Glomerular endothelial cell (primary cell): ENCODE measurements around the gene EZR. TPM values are rescaled to one million over a fixed set of nuclear protein-coding genes. Genes with fewer than 3 reads are reported as not detected.

ENCODE experiments used
- DNase-seq: peaks from one replicate; pipeline ENCODE4 v3.0.0-alpha.2; 2011; ENCODE audit warnings: low read depth, low spot score; ENCODE audit errors: extremely low read depth
- total RNA-seq: library from RNA; depleted of rRNA; stranded (reverse); fragments of >200 nt; gene quantifications from 2 replicates; pipeline ENCODE4 v1.2.3, GENCODE V29; 2015

Gene EZR
- total RNA-seq, 1 donor from 2014 or later: 114 TPM

GRCh38 chr6:158764183-158764849, 54.9 kb downstream of the EZR start:
- no peak for DNase-seq

GRCh38 chr6:158763434-158764182, 55.6 kb downstream of the EZR start:
- DNase-seq: no peak

GRCh38 chr6:158762787-158763433, 56.3 kb downstream of the EZR start:
- DNase-seq: no peak

- DNase-seq: no peak
Measured at GRCh38 chr6:158761746-158762145, 57.4 kb downstream of the EZR start.

- no peak for DNase-seq
Measured at GRCh38 chr6:158760618-158761250, 58.4 kb downstream of the EZR start.

- DNase-seq: no peak
Measured at GRCh38 chr6:158759966-158760617, 59.1 kb downstream of the EZR start.

GRCh38 chr6:158758941-158759479, 60.2 kb downstream of the EZR start:
- DNase-seq: no peak

- DNase-seq: no peak
Measured at GRCh38 chr6:158758451-158758860, 60.7 kb downstream of the EZR start.

GRCh38 chr6:158757753-158758090, 61.4 kb downstream of the EZR start:
- no peak for DNase-seq

GRCh38 chr6:158756977-158757752, 62.0 kb downstream of the EZR start:
- no peak for DNase-seq

GRCh38 chr6:158756126-158756525, 63.0 kb downstream of the EZR start:
- DNase-seq: no peak

GRCh38 chr6:158755636-158756035, 63.5 kb downstream of the EZR start:
- no peak for DNase-seq

GRCh38 chr6:158754738-158755137, 64.4 kb downstream of the EZR start:
- no peak for DNase-seq

- no peak for DNase-seq
Measured at GRCh38 chr6:158753811-158754210, 65.4 kb downstream of the EZR start.

- no peak for DNase-seq
Measured at GRCh38 chr6:158752613-158753012, 66.6 kb downstream of the EZR start.

- no peak for DNase-seq
Measured at GRCh38 chr6:158751921-158752320, 67.2 kb downstream of the EZR start.

GRCh38 chr6:158751224-158751623, 67.9 kb downstream of the EZR start:
- DNase-seq: no peak

- DNase-seq: no peak
Measured at GRCh38 chr6:158744986-158745430, 74.2 kb downstream of the EZR start.

GRCh38 chr6:158743033-158743651, 76.0 kb downstream of the EZR start:
- no peak for DNase-seq
